DOHH2 (cell line): ENCODE results near the gene WASF2.

ENCODE experiments used
- H3F3A ChIP-seq: fragments of 200-600 bp; sonication (generic), shearing (Covaris generic); 2 replicates; pipeline ENCODE4 v1.6.0; 2016; ENCODE audit warnings: antibody characterized with exemption, mild to moderate bottlenecking; ENCODE audit not compliant: control insufficient read depth, insufficient read depth
- H3K27ac ChIP-seq: fragments of 200-600 bp; sonication (generic); 2 replicates; pipeline ENCODE4 v1.5.1; 2014; ENCODE audit warnings: low read depth, mild to moderate bottlenecking, low read length, moderate library complexity
- H3K27me3 ChIP-seq: fragments of 200-600 bp; sonication (generic); 2 replicates; pipeline ENCODE4 v1.6.1; 2014; ENCODE audit warnings: mild to moderate bottlenecking, low read length, mixed read lengths; ENCODE audit not compliant: control insufficient read depth
- H3K36me3 ChIP-seq: fragments of 200-600 bp; sonication (generic); 2 replicates; pipeline ENCODE4 v1.6.1; 2014; ENCODE audit warnings: mild to moderate bottlenecking, low read length, moderate library complexity, mixed read lengths; ENCODE audit not compliant: control insufficient read depth
- H3K4me1 ChIP-seq: fragments of 200-600 bp; sonication (generic); 2 replicates; pipeline ENCODE4 v1.6.1; 2014; ENCODE audit warnings: mild to moderate bottlenecking, low read length, mixed read lengths; ENCODE audit not compliant: control insufficient read depth
- H3K4me2 ChIP-seq: fragments of 200-600 bp; sonication (generic); 2 replicates; pipeline ENCODE4 v1.6.0; 2014; ENCODE audit warnings: mild to moderate bottlenecking, low read length, moderate library complexity
- H3K4me3 ChIP-seq: fragments of 200-600 bp; sonication (generic); 2 replicates; pipeline ENCODE4 v1.5.1; 2014; ENCODE audit warnings: mild to moderate bottlenecking, low read length, mixed read lengths
- H3K79me2 ChIP-seq: fragments of 200-600 bp; sonication (generic); 2 replicates; pipeline ENCODE4 v1.6.1; 2014; ENCODE audit warnings: mild to moderate bottlenecking, low read length, mixed read lengths; ENCODE audit not compliant: control insufficient read depth
- H3K9me2 ChIP-seq: fragments of 200-600 bp; sonication (generic); replicated peaks from 2 replicates; pipeline ENCODE4 v1.6.1; 2014; ENCODE audit warnings: mild to moderate bottlenecking, low read length, mixed read lengths; ENCODE audit not compliant: control insufficient read depth
- H3K9me3 ChIP-seq: fragments of 200-600 bp; sonication (generic); 2 replicates; pipeline ENCODE4 v1.6.1; 2014; ENCODE audit warnings: antibody characterized with exemption, low read length, mixed read lengths; ENCODE audit not compliant: control insufficient read depth, insufficient read depth
- H4K20me1 ChIP-seq: fragments of 200-600 bp; sonication (generic); 2 replicates; pipeline ENCODE4 v1.6.0; 2014; ENCODE audit warnings: low read depth, mild to moderate bottlenecking, antibody characterized with exemption, low read length, moderate library complexity; ENCODE audit not compliant: control insufficient read depth, insufficient read depth
- EZH2phosphoT487 ChIP-seq: fragments of 200-600 bp; sonication (generic); IDR thresholded peaks from 2 replicates; pipeline ENCODE4 v1.6.1; 2017; ENCODE audit warnings: borderline replicate concordance, mild to moderate bottlenecking, antibody characterized with exemption, low read length, moderate library complexity, mixed read lengths
- TF ChIP-seq, protein P1 (sequence below): fragments of 200-600 bp; sonication (generic); IDR thresholded peaks from one replicate; pipeline ENCODE4 v1.5.1; 2014; ENCODE audit warnings: antibody characterized with exemption, mild to moderate bottlenecking, low read depth, low read length; ENCODE audit not compliant: poor library complexity, severe bottlenecking

Gene WASF2

GRCh38 chr1:27381969-27382762 lies 107.8 kb downstream of the WASF2 start:
- Histone ChIP-seq H3K27ac (no peak overlapping the region), H3K4me2 (no peak overlapping the region)
- TF ChIP-seq, protein P1, sequence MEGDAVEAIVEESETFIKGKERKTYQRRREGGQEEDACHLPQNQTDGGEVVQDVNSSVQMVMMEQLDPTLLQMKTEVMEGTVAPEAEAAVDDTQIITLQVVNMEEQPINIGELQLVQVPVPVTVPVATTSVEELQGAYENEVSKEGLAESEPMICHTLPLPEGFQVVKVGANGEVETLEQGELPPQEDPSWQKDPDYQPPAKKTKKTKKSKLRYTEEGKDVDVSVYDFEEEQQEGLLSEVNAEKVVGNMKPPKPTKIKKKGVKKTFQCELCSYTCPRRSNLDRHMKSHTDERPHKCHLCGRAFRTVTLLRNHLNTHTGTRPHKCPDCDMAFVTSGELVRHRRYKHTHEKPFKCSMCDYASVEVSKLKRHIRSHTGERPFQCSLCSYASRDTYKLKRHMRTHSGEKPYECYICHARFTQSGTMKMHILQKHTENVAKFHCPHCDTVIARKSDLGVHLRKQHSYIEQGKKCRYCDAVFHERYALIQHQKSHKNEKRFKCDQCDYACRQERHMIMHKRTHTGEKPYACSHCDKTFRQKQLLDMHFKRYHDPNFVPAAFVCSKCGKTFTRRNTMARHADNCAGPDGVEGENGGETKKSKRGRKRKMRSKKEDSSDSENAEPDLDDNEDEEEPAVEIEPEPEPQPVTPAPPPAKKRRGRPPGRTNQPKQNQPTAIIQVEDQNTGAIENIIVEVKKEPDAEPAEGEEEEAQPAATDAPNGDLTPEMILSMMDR, result no peak
- no peak for TF ChIP-seq EZH2phosphoT487

GRCh38 chr1:27380766-27381733 lies 108.9 kb downstream of the WASF2 start:
- Histone ChIP-seq H3K27ac (no peak overlapping the region), H3F3A (no peaks in the 10 kb centered on the region; the same call in 1 of the 2 replicates), H3K4me3 (no peak overlapping the region), H3K9me2 (no peaks in the 10 kb centered on the region), H3K9me3 (no peaks in the 10 kb centered on the region), H3K27me3 (peaks cover 17% of the 10 kb centered on the region), H3K4me2 (no peak overlapping the region), H3K36me3 (no peaks in the 10 kb centered on the region), H4K20me1 (no peaks in the 10 kb centered on the region), H3K79me2 (no peaks in the 10 kb centered on the region), H3K4me1 (no peaks in the 10 kb centered on the region)
- no peak for TF ChIP-seq EZH2phosphoT487
- TF ChIP-seq, protein P1, result no peak

More at GRCh38 chr1:27381969-27382762, 107.8 kb downstream of the WASF2 start:
- Histone ChIP-seq H3K36me3 (no peaks in the 10 kb centered on the region), H3K27me3 (peaks cover 19% of the 10 kb centered on the region), H3K79me2 (no peaks in the 10 kb centered on the region), H3F3A (no peaks in the 10 kb centered on the region; the same call in 1 of the 2 replicates), H4K20me1 (no peaks in the 10 kb centered on the region), H3K4me1 (no peaks in the 10 kb centered on the region), H3K9me3 (no peaks in the 10 kb centered on the region), H3K4me3 (no peak overlapping the region), H3K9me2 (no peaks in the 10 kb centered on the region)

DNA sequence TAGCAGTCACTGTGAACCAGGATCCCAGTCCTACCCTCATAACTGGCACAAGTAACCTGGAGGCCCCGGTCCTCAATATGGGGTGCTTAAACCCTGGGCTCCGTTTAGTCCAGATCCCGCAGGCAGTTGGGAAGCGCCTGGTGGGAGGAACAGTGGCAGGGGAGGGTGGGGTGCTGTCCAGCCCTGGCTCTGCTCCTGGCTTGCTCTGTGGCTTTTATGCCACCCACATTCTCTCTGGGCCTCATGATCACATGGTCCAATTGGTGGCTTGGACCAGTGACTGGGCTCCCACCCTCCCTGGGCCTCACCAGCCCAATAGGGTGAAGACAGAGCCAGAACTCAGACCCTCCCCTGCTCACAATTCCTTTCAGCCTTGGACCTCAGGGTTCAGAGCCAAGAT lies 109.7 kb downstream of the WASF2 start:
- Histone ChIP-seq H3K4me2 (no peak overlapping the region), H3K27ac (no peak overlapping the region), H3K4me1 (no peaks in the 10 kb centered on the region), H3F3A (no peaks in the 10 kb centered on the region; the same call in 1 of the 2 replicates), H3K4me3 (no peak overlapping the region), H3K36me3 (no peaks in the 10 kb centered on the region), H3K27me3 (peaks cover 17% of the 10 kb centered on the region), H3K9me3 (no peaks in the 10 kb centered on the region), H4K20me1 (no peaks in the 10 kb centered on the region), H3K9me2 (no peaks in the 10 kb centered on the region), H3K79me2 (no peaks in the 10 kb centered on the region)
- TF ChIP-seq EZH2phosphoT487, result no peak
- TF ChIP-seq, protein P1, result no peak
